ENCODE data around the gene TMEM132A. TPM values are rescaled to one million over a fixed set of nuclear protein-coding genes. Genes with fewer than 3 reads are reported as not detected.
"Not testable (repeated sequence)": the region's sequence is repeated elsewhere in the genome, so short reads cannot be mapped to it uniquely, and the experiment has no call there.

Gene TMEM132A
- total RNA-seq, 1 donor from 2014 or later = 2.3 TPM

DNA sequence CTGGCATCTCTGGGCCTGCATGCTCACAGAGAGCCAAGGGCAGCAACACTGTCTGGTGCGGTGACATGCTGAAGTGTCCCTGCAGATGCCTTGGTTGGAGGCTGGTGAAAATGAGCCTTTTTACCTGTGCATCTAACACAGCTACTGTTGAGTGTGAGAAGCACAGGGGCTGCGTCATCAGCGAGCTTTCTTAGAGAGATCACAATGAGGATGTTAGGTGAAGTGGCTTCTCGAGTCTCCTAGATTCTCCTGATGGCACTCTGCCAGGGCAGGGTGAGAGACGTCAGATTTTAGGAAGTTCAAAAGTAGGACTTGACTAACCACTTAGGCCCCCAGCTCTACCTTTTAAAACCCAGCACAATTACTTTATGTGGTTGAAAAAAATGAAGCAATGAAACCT is 31.3 kb downstream of the TMEM132A start:
- peaks cover 36% of the 10 kb centered on the region for H3K27me3 Mint-ChIP-seq
- H3K36me3 Mint-ChIP-seq (ENCODE audit: low read depth) = no peaks in the 10 kb centered on the region
- no peaks in the 10 kb centered on the region for H3K9me3 Mint-ChIP-seq
- peaks cover 16% of the 10 kb centered on the region for H3K4me1 Mint-ChIP-seq
- H3K4me3 Mint-ChIP-seq = no peak overlapping the region
- no peak for DNase-seq
- H3K27ac Mint-ChIP-seq = no peak overlapping the region
- intact Hi-C loops (cut with micrococcal nuclease) = no loop called here

DNA sequence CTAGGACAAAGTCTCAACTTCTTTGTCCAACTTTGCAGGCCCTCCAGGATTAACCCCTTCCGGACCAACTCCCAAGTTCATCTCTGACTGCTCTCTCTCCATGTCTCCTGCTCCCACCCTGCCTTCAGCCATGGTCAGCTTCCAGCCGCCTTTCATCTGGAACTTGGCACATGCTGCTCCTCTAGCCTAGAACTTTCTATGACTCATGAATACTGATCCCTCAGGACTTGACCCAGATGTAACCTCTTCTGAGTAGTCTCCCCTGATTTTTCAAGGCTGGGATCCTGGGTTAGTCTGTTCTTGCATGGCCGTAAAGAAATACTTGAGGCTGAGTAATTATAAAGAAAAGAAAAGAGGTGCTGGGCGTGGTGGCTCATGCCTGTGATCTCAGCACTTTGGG is 32.9 kb downstream of the TMEM132A start:
- H3K36me3 Mint-ChIP-seq (ENCODE audit: low read depth) = no peaks in the 10 kb centered on the region
- H3K4me1 Mint-ChIP-seq = peaks cover 9% of the 10 kb centered on the region

DNA sequence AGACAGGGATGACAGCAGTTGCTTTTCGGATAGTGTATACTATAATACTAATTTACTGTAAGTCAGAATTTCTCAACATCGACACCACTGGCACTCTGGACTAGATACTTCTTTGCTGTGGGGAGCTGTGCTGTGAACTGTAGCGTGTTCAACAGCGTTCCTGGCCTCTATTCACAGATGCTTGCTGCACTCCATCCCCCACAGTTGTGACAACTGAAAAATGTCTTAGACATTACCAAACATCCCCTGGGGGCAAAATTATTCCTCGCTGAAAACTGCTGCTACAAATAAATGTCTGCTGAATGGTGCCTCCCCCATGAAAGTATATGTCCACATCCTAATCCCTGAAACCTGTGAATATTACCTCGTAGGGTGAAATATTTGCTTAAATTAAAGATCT is 35.2 kb downstream of the TMEM132A start:
- Mint-ChIP-seq H3K4me3 (no peak overlapping the region), H3K27ac (no peak overlapping the region), H3K27me3 (peaks cover 32% of the 10 kb centered on the region), H3K4me1 (no peaks in the 10 kb centered on the region), H3K9me3 (no peaks in the 10 kb centered on the region), H3K36me3 (ENCODE audit: low read depth) (no peaks in the 10 kb centered on the region)
- no peak for DNase-seq
- intact Hi-C loops (cut with micrococcal nuclease) = no loop called here

More for the DNA sequence above, 32.9 kb downstream of the TMEM132A start:
- H3K27ac Mint-ChIP-seq = no peak overlapping the region
- no peaks in the 10 kb centered on the region for H3K9me3 Mint-ChIP-seq
- peaks cover 39% of the 10 kb centered on the region for H3K27me3 Mint-ChIP-seq
- no peak for DNase-seq
- intact Hi-C loops (cut with micrococcal nuclease) = no loop called here
- no peak overlapping the region for H3K4me3 Mint-ChIP-seq

DNA sequence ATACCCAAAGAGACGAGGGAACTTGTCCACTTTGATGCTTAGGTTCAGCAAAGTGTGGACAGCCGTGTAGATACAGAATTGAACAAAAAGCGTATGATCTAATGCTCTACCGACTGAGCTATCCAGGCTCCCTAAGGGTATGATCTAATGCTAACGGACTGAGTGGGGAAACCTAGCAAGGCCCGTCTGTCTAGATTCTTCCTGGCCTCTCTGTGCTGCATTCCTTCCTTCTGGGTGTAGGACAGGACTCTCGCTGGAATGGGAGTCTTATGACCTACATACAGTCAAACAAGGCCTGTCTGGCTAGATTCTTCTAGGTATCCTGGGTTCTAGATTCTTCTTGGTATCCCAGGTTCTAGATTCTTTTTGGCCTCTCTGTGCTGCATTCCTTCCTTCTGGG is 36.1 kb downstream of the TMEM132A start:
- no peaks in the 10 kb centered on the region for H3K9me3 Mint-ChIP-seq
- no peak for DNase-seq
- H3K27ac Mint-ChIP-seq = no peak overlapping the region
- H3K4me3 Mint-ChIP-seq = no peak overlapping the region
- intact Hi-C loops (cut with micrococcal nuclease) = no loop called here
- H3K4me1 Mint-ChIP-seq = no peaks in the 10 kb centered on the region
- peaks cover 33% of the 10 kb centered on the region for H3K27me3 Mint-ChIP-seq
- no peaks in the 10 kb centered on the region for H3K36me3 Mint-ChIP-seq (ENCODE audit: low read depth)

- no peak overlapping the region for H3K27ac Mint-ChIP-seq
- intact Hi-C loops (cut with micrococcal nuclease) = no loop called here
- H3K36me3 Mint-ChIP-seq (ENCODE audit: low read depth) = peaks cover 2% of the 10 kb centered on the region
- peaks cover 34% of the 10 kb centered on the region for H3K27me3 Mint-ChIP-seq
- DNase-seq = no peak
- H3K4me3 Mint-ChIP-seq = no peak overlapping the region
- H3K9me3 Mint-ChIP-seq = no peaks in the 10 kb centered on the region
- H3K4me1 Mint-ChIP-seq = peaks cover 3% of the 10 kb centered on the region
Observed at GRCh38 chr11:60964801-60965200, 40.5 kb downstream of the TMEM132A start.

- intact Hi-C loops (cut with micrococcal nuclease) = no loop called here
- H3K36me3 Mint-ChIP-seq (ENCODE audit: low read depth) = peaks cover 5% of the 10 kb centered on the region
- no peak overlapping the region for H3K27ac Mint-ChIP-seq
- H3K4me3 Mint-ChIP-seq = no peak overlapping the region
- no peaks in the 10 kb centered on the region for H3K9me3 Mint-ChIP-seq
- peaks cover 18% of the 10 kb centered on the region for H3K4me1 Mint-ChIP-seq
- H3K27me3 Mint-ChIP-seq = peaks cover 17% of the 10 kb centered on the region
- no peak for DNase-seq
Observed at GRCh38 chr11:60966890-60967289, 42.6 kb downstream of the TMEM132A start.

DNA sequence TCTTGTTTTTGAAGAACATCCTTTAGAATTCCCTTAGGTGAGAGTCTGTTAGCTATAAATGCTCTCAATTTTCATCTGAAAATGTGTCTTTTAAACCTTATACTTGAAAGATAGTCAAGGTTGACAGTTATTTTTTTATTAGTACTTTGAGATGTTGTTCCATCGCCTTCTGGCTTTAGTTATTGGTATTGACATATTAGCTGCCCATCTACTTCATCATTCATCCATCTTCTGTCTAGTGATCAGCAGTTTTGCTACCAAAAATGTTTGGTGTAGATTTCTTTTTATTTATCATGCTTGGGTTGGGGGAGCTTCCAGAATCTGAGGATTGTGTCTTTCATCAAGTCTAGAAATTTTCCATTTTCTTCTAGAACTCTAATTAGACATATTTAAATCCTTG is 44.0 kb downstream of the TMEM132A start:
- Mint-ChIP-seq H3K9me3 (no peaks in the 10 kb centered on the region), H3K27me3 (peaks cover 11% of the 10 kb centered on the region), H3K4me1 (peaks cover 18% of the 10 kb centered on the region), H3K27ac (no peak overlapping the region), H3K36me3 (ENCODE audit: low read depth) (peaks cover 14% of the 10 kb centered on the region), H3K4me3 (no peak overlapping the region)
- intact Hi-C loops (cut with micrococcal nuclease) = no loop called here
- DNase-seq = no peak

- peak overlapping the region; percentile 93 for H3K4me3 Mint-ChIP-seq
- DNase-seq = peak; percentile 95
- H3K36me3 Mint-ChIP-seq (ENCODE audit: low read depth) = peaks cover 34% of the 10 kb centered on the region
- intact Hi-C loops (cut with micrococcal nuclease) = loop anchor here (1.0 to 2.0 kb wide), 3 partner anchors 52 to 217 kb away; no protein-coding TSS in a partner anchor
- peaks cover 11% of the 10 kb centered on the region for H3K27me3 Mint-ChIP-seq
- peaks cover 25% of the 10 kb centered on the region for H3K4me1 Mint-ChIP-seq
- no peaks in the 10 kb centered on the region for H3K9me3 Mint-ChIP-seq
- H3K27ac Mint-ChIP-seq = peak overlapping the region; percentile 64
Observed at GRCh38 chr11:60970369-60970774, 46.1 kb downstream of the TMEM132A start.

DNA sequence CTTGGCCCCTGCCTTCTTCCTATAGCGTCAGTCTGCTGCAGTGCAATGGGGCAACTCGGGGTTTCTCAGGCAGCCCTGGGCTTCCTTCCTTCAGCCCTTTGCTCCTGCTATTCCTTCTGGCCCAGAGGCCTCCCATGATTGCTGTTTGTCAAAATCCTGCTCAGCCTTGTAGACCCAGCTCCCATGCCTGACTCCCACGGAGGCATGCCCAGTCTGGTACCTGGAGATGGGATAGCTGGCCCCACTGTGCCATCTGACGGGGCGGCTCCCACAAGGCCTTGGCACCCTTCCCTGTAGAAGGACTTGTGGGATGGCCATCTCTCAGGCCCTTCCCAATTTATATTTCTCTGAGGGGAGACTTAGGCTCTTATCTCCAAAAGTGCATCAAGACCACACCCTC is 46.6 kb downstream of the TMEM132A start:
- Mint-ChIP-seq H3K27ac (peak overlapping the region; percentile 99), H3K4me3 (peak overlapping the region; percentile 93), H3K4me1 (peaks cover 25% of the 10 kb centered on the region), H3K27me3 (peaks cover 7% of the 10 kb centered on the region), H3K36me3 (ENCODE audit: low read depth) (peaks cover 36% of the 10 kb centered on the region), H3K9me3 (no peaks in the 10 kb centered on the region)
- intact Hi-C loops (cut with micrococcal nuclease) = loop anchor here (1.0 to 2.0 kb wide), 3 partner anchors 52 to 216 kb away; no protein-coding TSS in a partner anchor
- peak; percentile 67 for DNase-seq

DNA sequence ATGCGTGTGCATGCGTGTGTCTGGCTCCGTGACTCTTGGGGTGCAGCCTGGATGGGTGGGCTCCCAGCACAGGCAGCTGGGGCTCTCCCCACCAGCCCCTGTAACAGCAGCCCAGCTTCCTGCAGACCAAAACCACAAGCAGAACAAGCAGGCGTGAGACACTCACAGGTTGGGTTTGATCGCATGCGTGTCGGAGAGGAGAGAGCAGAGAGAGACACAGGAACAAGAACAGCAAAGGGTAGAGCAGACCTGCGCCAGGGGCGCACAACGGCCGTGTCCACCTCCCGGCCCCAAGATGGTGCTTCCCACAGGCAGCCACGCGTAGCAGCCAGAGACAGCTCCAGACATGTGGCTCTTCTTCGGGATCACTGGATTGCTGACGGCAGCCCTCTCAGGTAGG is 47.3 kb downstream of the TMEM132A start, which contains the start of gene CD6:
TSS of gene CD6 (plus strand) at position 161 of the 400 bp plus-strand sequence. CDS start at position 347, 186 bp downstream.
- peaks cover 7% of the 10 kb centered on the region for H3K27me3 Mint-ChIP-seq
- H3K4me1 Mint-ChIP-seq = peaks cover 31% of the 10 kb centered on the region
- H3K27ac Mint-ChIP-seq = peak within 1 kb of the TSS; percentile 99
- DNase-seq = peak; percentile 91
- peaks cover 42% of the 10 kb centered on the region for H3K36me3 Mint-ChIP-seq (ENCODE audit: low read depth)
- intact Hi-C loops (cut with micrococcal nuclease) = loop anchor here (2.0 kb wide), 1 partner anchor 51 kb away; no protein-coding TSS in a partner anchor
- peak within 1 kb of the TSS; percentile 93 for H3K4me3 Mint-ChIP-seq
- H3K9me3 Mint-ChIP-seq = peaks cover under 1% of the 10 kb centered on the region

DNA sequence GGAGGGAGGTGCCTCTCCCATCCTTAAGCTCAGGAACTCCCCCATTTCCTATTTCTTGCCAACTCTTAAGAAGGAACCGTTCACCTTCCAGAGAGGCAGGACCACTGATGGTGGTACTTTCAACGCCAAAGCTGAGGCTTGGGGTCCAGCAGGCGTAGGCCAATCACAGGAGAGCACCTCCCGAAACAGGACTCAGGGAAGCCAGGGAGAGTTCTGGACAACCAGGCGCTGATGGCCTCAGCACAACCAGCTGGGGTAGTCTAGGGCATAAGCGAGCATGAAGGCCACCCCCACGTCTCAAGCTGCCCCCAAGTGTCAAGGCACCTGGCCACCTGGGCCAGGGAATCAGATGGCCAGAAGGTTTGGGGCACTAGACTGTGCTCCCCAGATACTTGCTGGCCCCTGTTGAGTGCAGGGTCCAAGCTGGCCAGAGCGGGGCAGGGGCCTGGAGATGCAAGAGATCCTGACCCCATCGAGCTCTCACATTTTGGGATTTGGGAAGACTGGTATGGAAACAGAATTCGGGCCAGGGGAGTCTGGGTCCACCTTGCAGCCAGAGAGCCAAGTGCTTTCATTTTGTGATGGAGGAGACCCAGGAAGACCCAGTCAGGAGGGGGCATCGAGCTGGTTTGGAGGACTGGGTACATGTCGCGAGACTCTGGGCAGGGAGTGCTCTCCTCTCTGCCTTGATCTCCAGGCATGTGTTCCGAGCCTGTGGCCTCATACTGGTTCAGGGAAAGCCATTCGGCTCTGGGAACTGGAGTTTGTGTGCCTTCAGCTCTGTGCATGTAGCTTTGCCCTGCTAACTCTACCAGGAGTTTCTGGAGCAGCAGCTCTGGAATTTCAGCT is 48.1 kb downstream of the TMEM132A start:
- Mint-ChIP-seq H3K4me3 (peak overlapping the region; percentile 93), H3K27me3 (peaks cover 6% of the 10 kb centered on the region), H3K4me1 (peaks cover 38% of the 10 kb centered on the region), H3K36me3 (ENCODE audit: low read depth) (peaks cover 48% of the 10 kb centered on the region), H3K27ac (peak overlapping the region; percentile 99), H3K9me3 (peaks cover 3% of the 10 kb centered on the region)
- intact Hi-C loops (cut with micrococcal nuclease) = loop anchor here (1.0 kb wide), 1 partner anchor 57 kb away; no protein-coding TSS in a partner anchor
- peak; percentile 82 for DNase-seq

DNA sequence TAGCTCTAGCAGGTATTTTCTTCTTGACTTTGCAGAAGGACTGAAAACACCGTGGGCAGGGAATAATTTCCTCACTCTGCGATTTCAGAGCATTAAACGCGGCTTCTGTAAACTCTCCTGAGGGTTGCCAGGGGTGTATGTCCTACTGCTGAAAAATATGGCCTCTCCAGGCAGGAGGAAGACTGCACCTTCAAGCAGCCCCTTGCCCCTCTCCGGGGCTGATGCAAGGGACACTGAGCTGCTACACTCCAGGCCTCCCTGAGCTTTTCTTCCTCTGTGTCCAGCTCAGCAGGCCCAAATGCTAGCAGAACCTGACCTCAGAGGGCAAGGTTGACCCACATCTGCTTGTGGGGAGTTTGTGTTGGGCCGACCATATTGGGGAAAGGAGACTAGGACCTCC is 49.4 kb downstream of the TMEM132A start:
- peak; percentile 75 for DNase-seq
- intact Hi-C loops (cut with micrococcal nuclease) = loop anchor here (1.0 kb wide), 1 partner anchor 13 kb away; no protein-coding TSS in a partner anchor
- Mint-ChIP-seq H3K36me3 (ENCODE audit: low read depth) (peaks cover 56% of the 10 kb centered on the region), H3K4me1 (peaks cover 50% of the 10 kb centered on the region), H3K27me3 (no peaks in the 10 kb centered on the region), H3K4me3 (peak overlapping the region; percentile 93), H3K27ac (peak overlapping the region; percentile 99), H3K9me3 (peaks cover 3% of the 10 kb centered on the region)

DNA sequence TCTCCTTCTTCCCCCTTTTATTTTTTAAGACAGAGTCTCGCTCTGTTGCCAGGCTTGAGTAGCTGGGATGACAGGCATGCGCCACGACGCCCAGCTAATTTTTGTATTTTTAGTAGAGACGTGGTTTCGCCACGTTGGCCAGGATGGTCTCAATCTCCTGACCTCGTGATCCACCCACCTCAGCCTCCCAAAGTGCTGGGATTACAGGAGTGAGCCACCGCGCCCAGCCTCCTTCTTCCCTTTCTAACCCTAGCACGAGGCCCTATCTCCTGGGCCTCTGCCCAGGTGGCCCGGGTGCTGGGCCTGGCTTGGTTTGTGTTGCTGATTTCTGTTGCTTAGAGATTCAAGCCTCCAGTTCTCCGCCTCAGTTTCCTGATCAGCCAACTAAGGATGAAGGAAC is 50.1 kb downstream of the TMEM132A start:
- intact Hi-C loops (cut with micrococcal nuclease) = loop anchor here (1.0 kb wide), 1 partner anchor 12 kb away; no protein-coding TSS in a partner anchor
- Mint-ChIP-seq H3K4me3 (peak overlapping the region; percentile 93), H3K27ac (peak overlapping the region; percentile 99), H3K36me3 (ENCODE audit: low read depth) (peaks cover 59% of the 10 kb centered on the region), H3K4me1 (peaks cover 55% of the 10 kb centered on the region)
- H3K9me3 Mint-ChIP-seq, H3K27me3 Mint-ChIP-seq: not testable (repeated sequence)
- peak; percentile 73 for DNase-seq

DNA sequence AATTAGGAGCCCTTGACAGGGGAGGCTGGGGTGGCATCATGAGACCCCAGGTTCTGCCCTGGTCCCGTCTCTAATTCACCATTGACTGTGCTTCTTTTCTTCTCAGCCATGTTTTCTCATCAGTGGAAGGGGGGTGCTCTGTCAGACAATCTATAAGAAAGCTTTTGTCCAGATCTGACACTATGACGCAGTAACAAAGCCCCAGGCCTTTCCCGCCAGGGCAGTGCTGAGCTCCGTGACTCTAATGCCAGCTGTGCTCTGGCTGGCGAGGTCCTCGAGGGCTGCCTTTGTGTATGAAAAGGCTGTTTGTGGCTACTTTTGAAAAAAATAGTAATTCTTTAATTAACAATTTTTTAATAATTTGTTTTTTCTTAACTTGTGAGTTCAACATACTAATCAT is 50.5 kb downstream of the TMEM132A start:
- DNase-seq = peak; percentile 75
- Mint-ChIP-seq H3K27ac (peak overlapping the region; percentile 99), H3K9me3 (peaks cover 3% of the 10 kb centered on the region), H3K4me3 (peak overlapping the region; percentile 93), H3K36me3 (ENCODE audit: low read depth) (peaks cover 60% of the 10 kb centered on the region), H3K27me3 (no peaks in the 10 kb centered on the region), H3K4me1 (peaks cover 54% of the 10 kb centered on the region)
- intact Hi-C loops (cut with micrococcal nuclease) = loop anchor here (1.0 kb wide), 1 partner anchor 12 kb away; no protein-coding TSS in a partner anchor

Measured in activated CD4-positive, alpha-beta T cell treated with anti-CD3 and anti-CD28 coated beads, Interleukin-2, amount 10 ng/mL, durations not matched to agents 24 days and 14 days (primary cell).